ACC112 (cell line): ENCODE measurements around the gene MYBPC3.

Experiments
- H2AFZ ChIP-seq: fragments of 200-600 bp; sonication (generic); one replicate; pipeline ENCODE4 v1.6.0; 2017; ENCODE audit warnings: antibody characterized with exemption, low read length; ENCODE audit not compliant: unreplicated experiment
- H3K27ac ChIP-seq: fragments of 200-600 bp; sonication (generic); 2 replicates; pipeline ENCODE4 v1.5.1; 2014; ENCODE audit warnings: low read depth, mild to moderate bottlenecking, antibody characterized with exemption, low read length, moderate library complexity
- H3K27me3 ChIP-seq: fragments of 200-600 bp; sonication (generic); 2 replicates; pipeline ENCODE4 v1.6.1; 2014; ENCODE audit warnings: mild to moderate bottlenecking, antibody characterized with exemption, low read length, moderate library complexity, mixed read lengths; ENCODE audit not compliant: insufficient read depth
- H3K36me3 ChIP-seq: fragments of 200-600 bp; sonication (generic); 2 replicates; pipeline ENCODE4 v1.6.1; 2016; ENCODE audit warnings: mild to moderate bottlenecking, antibody characterized with exemption, low read length, moderate library complexity, mixed read lengths; ENCODE audit not compliant: insufficient read depth
- H3K4me1 ChIP-seq: fragments of 200-600 bp; sonication (generic); one replicate; pipeline ENCODE4 v1.6.1; 2016; ENCODE audit warnings: low read length, mixed read lengths; ENCODE audit not compliant: insufficient read depth, unreplicated experiment, control insufficient read depth
- H3K4me3 ChIP-seq: fragments of 200-600 bp; sonication (generic); 2 replicates; pipeline ENCODE4 v1.5.1; 2014; ENCODE audit warnings: mild to moderate bottlenecking, low read depth, low read length
- H3K79me2 ChIP-seq: fragments of 200-600 bp; sonication (generic); one replicate; pipeline ENCODE4 v1.6.0; 2016; ENCODE audit warnings: low read length; ENCODE audit not compliant: control insufficient read depth, unreplicated experiment, insufficient read depth

The MYBPC3 gene

GRCh38 chr11:47356998-47357329 is 4.5 kb upstream of the MYBPC3 start:
- no peaks in the 10 kb centered on the region for H3K79me2 ChIP-seq
- no peak overlapping the region for H3K4me3 ChIP-seq
- H3K36me3 ChIP-seq: no peaks in the 10 kb centered on the region
- peaks cover 6% of the 10 kb centered on the region for H3K4me1 ChIP-seq
- H2AFZ ChIP-seq: no peak overlapping the region
- no peak overlapping the region for H3K27ac ChIP-seq
- no peaks in the 10 kb centered on the region for H3K27me3 ChIP-seq

- Histone ChIP-seq H3K4me3 (no peak overlapping the region), H2AFZ (no peak overlapping the region), H3K4me1 (peaks cover 6% of the 10 kb centered on the region), H3K36me3 (no peaks in the 10 kb centered on the region), H3K79me2 (no peaks in the 10 kb centered on the region), H3K27me3 (no peaks in the 10 kb centered on the region), H3K27ac (no peak overlapping the region)
These were observed 3.9 kb upstream of the MYBPC3 start for GRCh38 chr11:47356129-47356997.

GRCh38 chr11:47355283-47356128 is 3.0 kb upstream of the MYBPC3 start:
- peak overlapping the region; percentile 62 for H3K4me3 ChIP-seq
- H3K27ac ChIP-seq: no peak overlapping the region
- H2AFZ ChIP-seq: peak overlapping the region; percentile 83

GRCh38 chr11:47354913-47355282 is 2.4 kb upstream of the MYBPC3 start:
- Histone ChIP-seq H3K27ac (no peak overlapping the region), H2AFZ (peak overlapping the region; percentile 83)

More at GRCh38 chr11:47355283-47356128, 3.0 kb upstream of the MYBPC3 start:
- H3K79me2 ChIP-seq: no peaks in the 10 kb centered on the region
- no peaks in the 10 kb centered on the region for H3K27me3 ChIP-seq
- peaks cover 6% of the 10 kb centered on the region for H3K4me1 ChIP-seq
- no peaks in the 10 kb centered on the region for H3K36me3 ChIP-seq

GRCh38 chr11:47353978-47354774 is 1.7 kb upstream of the MYBPC3 start:
- Histone ChIP-seq H3K27me3 (no peaks in the 10 kb centered on the region), H3K36me3 (no peaks in the 10 kb centered on the region), H3K79me2 (no peaks in the 10 kb centered on the region), H3K4me3 (no peak overlapping the region), H3K4me1 (no peaks in the 10 kb centered on the region), H3K27ac (no peak overlapping the region), H2AFZ (peak overlapping the region; percentile 83)

More at GRCh38 chr11:47354913-47355282, 2.4 kb upstream of the MYBPC3 start:
- peak overlapping the region; percentile 62 for H3K4me3 ChIP-seq
- no peaks in the 10 kb centered on the region for H3K79me2 ChIP-seq
- no peaks in the 10 kb centered on the region for H3K27me3 ChIP-seq
- H3K4me1 ChIP-seq: peaks cover 6% of the 10 kb centered on the region
- H3K36me3 ChIP-seq: no peaks in the 10 kb centered on the region

GRCh38 chr11:47351156-47352126 is 1.1 kb downstream of the MYBPC3 start:
- Histone ChIP-seq H3K27ac (no peak overlapping the region), H3K79me2 (no peaks in the 10 kb centered on the region), H2AFZ (no peak overlapping the region), H3K36me3 (no peaks in the 10 kb centered on the region), H3K27me3 (no peaks in the 10 kb centered on the region), H3K4me1 (no peaks in the 10 kb centered on the region), H3K4me3 (no peak overlapping the region)

GRCh38 chr11:47350315-47350714 is 2.2 kb downstream of the MYBPC3 start:
- H3K36me3 ChIP-seq: no peaks in the 10 kb centered on the region
- H3K27me3 ChIP-seq: no peaks in the 10 kb centered on the region
- H3K79me2 ChIP-seq: no peaks in the 10 kb centered on the region
- H3K27ac ChIP-seq: no peak overlapping the region
- no peak overlapping the region for H3K4me3 ChIP-seq
- no peak overlapping the region for H2AFZ ChIP-seq
- H3K4me1 ChIP-seq: no peaks in the 10 kb centered on the region

GRCh38 chr11:47349521-47350095 is 2.9 kb downstream of the MYBPC3 start:
- no peaks in the 10 kb centered on the region for H3K27me3 ChIP-seq
- no peaks in the 10 kb centered on the region for H3K79me2 ChIP-seq
- H3K4me1 ChIP-seq: no peaks in the 10 kb centered on the region
- H2AFZ ChIP-seq: no peak overlapping the region
- H3K4me3 ChIP-seq: no peak overlapping the region
- H3K36me3 ChIP-seq: no peaks in the 10 kb centered on the region
- H3K27ac ChIP-seq: no peak overlapping the region

- no peak overlapping the region for H3K27ac ChIP-seq
- H3K4me1 ChIP-seq: no peaks in the 10 kb centered on the region
- no peaks in the 10 kb centered on the region for H3K79me2 ChIP-seq
- H2AFZ ChIP-seq: no peak overlapping the region
- H3K36me3 ChIP-seq: no peaks in the 10 kb centered on the region
- no peak overlapping the region for H3K4me3 ChIP-seq
- H3K27me3 ChIP-seq: no peaks in the 10 kb centered on the region
These were observed 3.6 kb downstream of the MYBPC3 start for GRCh38 chr11:47348859-47349258.
